Trophoblast cell (in vitro differentiated cells and primary cell): ENCODE results near the gene OLFM2.

ENCODE experiments used
- DNase-seq, 2 donors: peaks; one replicate each; pipeline ENCODE4 v3.0.0-alpha.2; 2016
- H2AFZ ChIP-seq: 2 replicates; pipeline ENCODE4 v1.6.1; 2013; ENCODE audit warnings: low read length, moderate library complexity, mild to moderate bottlenecking; ENCODE audit not compliant: insufficient read depth, poor library complexity
- H2AK5ac ChIP-seq: 2 replicates; pipeline ENCODE4 v1.6.1; 2013; ENCODE audit warnings: mild to moderate bottlenecking, low read length
- H2BK120ac ChIP-seq: 2 replicates; pipeline ENCODE4 v1.6.1; 2013; ENCODE audit warnings: low read length, mild to moderate bottlenecking, moderate library complexity; ENCODE audit not compliant: insufficient read depth, poor library complexity
- H2BK12ac ChIP-seq: 2 replicates; pipeline ENCODE4 v1.6.1; 2013; ENCODE audit warnings: mild to moderate bottlenecking, low read length, moderate library complexity
- H2BK5ac ChIP-seq: 2 replicates; pipeline ENCODE4 v1.6.1; 2013; ENCODE audit warnings: low read length, low read depth, moderate library complexity, mild to moderate bottlenecking; ENCODE audit not compliant: poor library complexity
- H3K14ac ChIP-seq: 2 replicates; pipeline ENCODE4 v1.6.1; 2013; ENCODE audit warnings: mild to moderate bottlenecking, low read length
- H3K18ac ChIP-seq: 2 replicates; pipeline ENCODE4 v1.6.1; 2013; ENCODE audit warnings: mild to moderate bottlenecking, low read length
- H3K23ac ChIP-seq: 2 replicates; pipeline ENCODE4 v1.6.1; 2013; ENCODE audit warnings: low read length
- H3K27ac ChIP-seq: 2 replicates; pipeline ENCODE4 v1.5.1; 2013; ENCODE audit warnings: low read depth, mild to moderate bottlenecking, inconsistent platforms, low read length, moderate library complexity
- H3K27me3 ChIP-seq: 2 replicates; pipeline ENCODE4 v1.6.1; 2013; ENCODE audit warnings: inconsistent platforms, mild to moderate bottlenecking, low read length, moderate library complexity; ENCODE audit not compliant: insufficient read depth
- H3K36me3 ChIP-seq, 2 experiments: 1 replicate in 1 of 2; 2 replicates in 1 of 2; pipeline ENCODE4 v1.6.1; 2013; ENCODE audit warnings: low read length in 2 of 2, mild to moderate bottlenecking in 2 of 2, moderate library complexity in 1 of 2; ENCODE audit not compliant: insufficient read depth in 2 of 2, control insufficient read depth in 1 of 2
- H3K4ac ChIP-seq: 2 replicates; pipeline ENCODE4 v1.6.1; 2013; ENCODE audit warnings: low read depth, mild to moderate bottlenecking, low read length, moderate library complexity
- H3K4me1 ChIP-seq, 2 experiments: 1 replicate in 1 of 2; 2 replicates in 1 of 2; pipeline ENCODE4 v1.6.1; 2013; ENCODE audit warnings: low read length in 2 of 2, mild to moderate bottlenecking in 2 of 2, moderate library complexity in 1 of 2; ENCODE audit not compliant: insufficient read depth in 2 of 2, control insufficient read depth in 1 of 2
- H3K4me2 ChIP-seq: 2 replicates; pipeline ENCODE4 v1.6.1; 2013; ENCODE audit warnings: inconsistent platforms, mild to moderate bottlenecking, low read length, moderate library complexity
- H3K4me3 ChIP-seq: 2 replicates; pipeline ENCODE4 v1.5.1; 2013; ENCODE audit warnings: mild to moderate bottlenecking, low read depth, low read length, inconsistent platforms
- H3K79me1 ChIP-seq: one replicate; pipeline ENCODE4 v1.6.1; 2013; ENCODE audit warnings: low read length
- H3K79me2 ChIP-seq: 2 replicates; pipeline ENCODE4 v1.6.1; 2013; ENCODE audit warnings: low read length, mild to moderate bottlenecking; ENCODE audit not compliant: control insufficient read depth, insufficient read depth, poor library complexity
- H3K9ac ChIP-seq: 2 replicates; pipeline ENCODE4 v1.6.1; 2013; ENCODE audit warnings: mild to moderate bottlenecking, low read length
- H3K9me3 ChIP-seq: 2 replicates; pipeline ENCODE4 v1.6.1; 2013; ENCODE audit warnings: low read depth, mild to moderate bottlenecking, control low read depth, inconsistent platforms, low read length; ENCODE audit not compliant: insufficient read depth
- H4K12ac ChIP-seq: 2 replicates; pipeline ENCODE4 v1.6.1; 2013; ENCODE audit warnings: low read depth, mild to moderate bottlenecking, low read length, moderate library complexity
- H4K8ac ChIP-seq: 2 replicates; pipeline ENCODE4 v1.6.1; 2013; ENCODE audit warnings: low read depth, mild to moderate bottlenecking, low read length, moderate library complexity
- H4K91ac ChIP-seq: one replicate; pipeline ENCODE4 v1.6.1; 2013; ENCODE audit warnings: low read depth, mild to moderate bottlenecking, low read length, moderate library complexity
- WGBS: extraction: QIAGEN DNeasy Blood & Tissue Kit; methylation state at CpG from one replicate; pipeline ENCODE4 v1.1.7; 2013; ENCODE audit warnings: missing lambda C conversion rate; ENCODE audit not compliant: insufficient read length, insufficient coverage; ENCODE audit errors: extremely low coverage; 5-methylcytosine and 5-hydroxymethylcytosine counted together

Gene OLFM2

DNA sequence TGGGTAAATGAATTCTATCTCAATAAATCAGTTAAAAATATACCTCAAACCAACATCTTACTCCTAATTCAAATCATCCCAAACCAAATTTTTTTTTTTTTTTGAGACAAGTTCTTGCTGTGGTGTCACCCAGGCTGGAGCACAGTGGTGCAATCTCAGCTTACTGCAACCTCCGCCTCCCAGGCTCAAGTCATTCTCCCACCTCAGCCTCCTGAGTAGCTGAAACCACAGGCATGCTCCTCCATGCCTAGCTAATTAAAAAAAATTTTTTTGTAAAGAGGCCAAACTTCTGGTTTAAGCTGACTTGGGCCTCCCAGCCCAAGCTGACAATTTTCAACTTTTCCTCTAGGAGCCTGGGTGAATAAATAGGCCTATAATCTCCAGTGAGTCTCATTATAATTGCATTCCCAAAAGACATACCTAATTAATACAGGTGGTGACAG is 22.1 kb upstream of the OLFM2 start:
- Histone ChIP-seq H2BK12ac (no peak overlapping the region), H3K79me2 (no peaks in the 10 kb centered on the region), H2AFZ (no peak overlapping the region), H3K27me3 (no peaks in the 10 kb centered on the region), H3K4me1 (no peaks in the 10 kb centered on the region), H3K18ac (no peak overlapping the region), H3K9ac (no peak overlapping the region), H2BK5ac (no peak overlapping the region), H3K4me2 (no peak overlapping the region), H3K9me3 (peaks cover 2% of the 10 kb centered on the region), H3K14ac (no peak overlapping the region), H4K12ac (no peak overlapping the region), H3K4ac (no peak overlapping the region), H4K91ac (no peak overlapping the region), H3K79me1 (no peaks in the 10 kb centered on the region), H3K23ac (no peak overlapping the region), H3K27ac (no peak overlapping the region), H3K4me3 (no peak overlapping the region), H3K36me3 (no peaks in the 10 kb centered on the region), H2AK5ac (no peak overlapping the region), H2BK120ac (no peak overlapping the region), H4K8ac (no peak overlapping the region)
- no peak for DNase-seq
- no CpG with 5 or more reads among the region's 1 CpG for WGBS

DNA sequence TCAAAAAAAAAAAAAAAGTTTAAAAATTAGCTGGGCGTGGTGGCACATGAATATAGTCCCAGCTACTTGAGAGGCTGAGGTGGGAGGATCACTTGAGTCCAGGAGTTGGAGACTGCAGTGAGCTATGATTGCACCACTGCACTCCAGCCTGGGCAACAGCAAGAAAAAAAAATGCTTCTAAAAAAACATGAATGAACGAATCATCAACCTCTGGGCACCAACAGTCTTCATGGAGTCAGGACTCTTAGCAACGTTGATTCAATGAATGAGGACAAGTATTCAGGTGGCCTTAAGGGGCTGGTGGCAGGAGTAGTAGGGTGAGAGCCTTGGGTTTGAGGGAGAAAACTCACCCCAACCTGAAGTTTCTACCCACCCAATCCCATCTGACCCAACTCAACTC is 20.6 kb upstream of the OLFM2 start:
- no peak overlapping the region for H3K4ac ChIP-seq
- no peak overlapping the region for H2BK120ac ChIP-seq
- H3K4me1 ChIP-seq, result no peaks in the 10 kb centered on the region
- no peaks in the 10 kb centered on the region for H3K79me1 ChIP-seq
- H3K4me3 ChIP-seq, result no peak overlapping the region
- no peak overlapping the region for H4K12ac ChIP-seq
- no peak overlapping the region for H3K9ac ChIP-seq
- H2BK5ac ChIP-seq, result no peak overlapping the region
- H3K9me3 ChIP-seq, result peaks cover 2% of the 10 kb centered on the region
- no peak overlapping the region for H3K18ac ChIP-seq
- H2BK12ac ChIP-seq, result no peak overlapping the region
- no peak overlapping the region for H4K8ac ChIP-seq
- H3K36me3 ChIP-seq, result no peaks in the 10 kb centered on the region
- no peak overlapping the region for H2AK5ac ChIP-seq
- WGBS, result no CpG with 5 or more reads among the region's 3 CpGs
- H2AFZ ChIP-seq, result no peak overlapping the region
- no peak overlapping the region for H3K23ac ChIP-seq
- no peak overlapping the region for H3K27ac ChIP-seq
- no peak for DNase-seq
- H3K27me3 ChIP-seq, result no peaks in the 10 kb centered on the region
- no peak overlapping the region for H3K4me2 ChIP-seq
- no peaks in the 10 kb centered on the region for H3K79me2 ChIP-seq
- H3K14ac ChIP-seq, result no peak overlapping the region
- no peak overlapping the region for H4K91ac ChIP-seq

DNA sequence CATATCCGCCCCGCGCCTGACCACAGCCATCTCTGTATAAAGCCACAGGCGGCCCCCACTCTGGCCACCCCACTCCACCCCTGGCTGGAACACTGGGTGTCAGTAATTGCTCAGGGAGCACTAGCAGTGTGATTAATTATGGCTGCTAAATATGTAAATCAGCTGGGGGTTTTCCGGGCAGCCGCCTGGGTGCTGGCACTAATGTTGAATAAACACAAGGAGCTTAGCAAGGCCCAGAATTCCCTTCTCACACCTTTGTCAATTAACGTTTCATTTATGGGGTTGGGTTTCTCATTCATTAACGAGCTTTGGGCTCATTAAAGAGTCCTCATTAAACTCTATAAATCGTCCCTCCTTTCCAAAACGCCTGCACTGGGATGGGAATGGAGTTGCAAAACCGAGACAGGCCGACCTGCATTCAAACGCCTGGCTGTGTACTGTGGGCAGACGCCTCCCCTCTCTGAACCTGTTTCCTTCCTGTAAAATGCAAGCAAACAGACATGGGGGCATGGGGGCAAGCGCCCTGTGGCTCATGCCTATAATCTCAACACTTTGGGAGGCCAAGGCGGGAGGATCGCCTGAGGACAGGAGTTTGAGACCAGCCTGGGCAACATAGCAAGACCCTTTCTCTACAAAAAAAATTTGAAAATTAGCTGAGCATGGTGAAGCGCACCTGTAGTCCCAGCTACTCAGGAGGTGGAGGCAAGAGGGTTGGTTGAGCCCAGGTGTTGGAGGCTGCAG is 17.7 kb upstream of the OLFM2 start:
- H2BK5ac ChIP-seq, result no peak overlapping the region
- H3K27ac ChIP-seq, result no peak overlapping the region
- H3K27me3 ChIP-seq, result no peaks in the 10 kb centered on the region
- no peak overlapping the region for H3K9ac ChIP-seq
- H2BK12ac ChIP-seq, result no peak overlapping the region
- H3K4me1 ChIP-seq, result no peaks in the 10 kb centered on the region
- no peaks in the 10 kb centered on the region for H3K79me1 ChIP-seq
- H4K12ac ChIP-seq, result no peak overlapping the region
- no peak overlapping the region for H2AK5ac ChIP-seq
- H3K23ac ChIP-seq, result no peak overlapping the region
- no peaks in the 10 kb centered on the region for H3K79me2 ChIP-seq
- H4K8ac ChIP-seq, result no peak overlapping the region
- H3K4ac ChIP-seq, result no peak overlapping the region
- no peak overlapping the region for H4K91ac ChIP-seq
- H3K36me3 ChIP-seq, result no peaks in the 10 kb centered on the region
- no peak overlapping the region for H3K18ac ChIP-seq
- no peak overlapping the region for H3K14ac ChIP-seq
- no CpG with 5 or more reads among the region's 18 CpGs for WGBS
- no peak overlapping the region for H2AFZ ChIP-seq
- no peak overlapping the region for H3K4me3 ChIP-seq
- no peak overlapping the region for H3K4me2 ChIP-seq
- H3K9me3 ChIP-seq, result no peaks in the 10 kb centered on the region
- DNase-seq, result no peak
- no peak overlapping the region for H2BK120ac ChIP-seq

DNA sequence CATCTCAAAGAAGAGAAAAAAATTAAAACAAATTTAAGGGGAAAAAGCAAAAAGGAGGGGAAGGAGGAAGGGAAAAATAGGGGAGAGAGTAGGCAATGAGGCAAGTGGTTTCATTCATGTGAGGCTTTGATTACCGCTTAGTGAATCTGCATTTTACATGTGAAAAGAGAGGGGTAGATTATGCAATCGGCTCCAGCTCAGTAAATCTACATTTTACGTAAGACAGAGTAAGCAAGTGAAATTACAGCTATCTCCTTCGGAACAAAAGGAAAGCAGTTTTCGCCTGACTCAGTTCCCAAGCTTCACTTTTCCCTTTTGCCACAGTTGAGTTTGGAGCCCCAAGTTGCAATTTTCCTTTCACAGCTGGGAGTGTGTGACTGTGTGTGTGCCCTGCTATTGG is 16.0 kb upstream of the OLFM2 start:
- H3K27ac ChIP-seq, result no peak overlapping the region
- H3K4me1 ChIP-seq, result no peaks in the 10 kb centered on the region
- H3K4me2 ChIP-seq, result no peak overlapping the region
- H4K12ac ChIP-seq, result no peak overlapping the region
- no peaks in the 10 kb centered on the region for H3K9me3 ChIP-seq
- no peak overlapping the region for H2BK5ac ChIP-seq
- H3K18ac ChIP-seq, result no peak overlapping the region
- no peak overlapping the region for H3K23ac ChIP-seq
- H3K36me3 ChIP-seq, result no peaks in the 10 kb centered on the region
- no peak overlapping the region for H2AFZ ChIP-seq
- no peak overlapping the region for H3K4me3 ChIP-seq
- no peak overlapping the region for H3K14ac ChIP-seq
- H3K27me3 ChIP-seq, result no peaks in the 10 kb centered on the region
- no CpG with 5 or more reads among the region's 5 CpGs for WGBS
- H4K8ac ChIP-seq, result no peak overlapping the region
- no peak overlapping the region for H2BK120ac ChIP-seq
- H3K4ac ChIP-seq, result no peak overlapping the region
- no peak for DNase-seq
- H2BK12ac ChIP-seq, result no peak overlapping the region
- no peaks in the 10 kb centered on the region for H3K79me1 ChIP-seq
- H2AK5ac ChIP-seq, result no peak overlapping the region
- no peak overlapping the region for H3K9ac ChIP-seq
- no peak overlapping the region for H4K91ac ChIP-seq
- H3K79me2 ChIP-seq, result no peaks in the 10 kb centered on the region
